Panc1 (cell line): ENCODE measurements around the gene MRPL20. TPM values are rescaled to one million over a fixed set of nuclear protein-coding genes. Genes with fewer than 3 reads are reported as not detected.

Experiments
- ATAC-seq: fragments of 200-7000 bp; cut with Tn5 transposase; 2 replicates; pipeline ENCODE4 v1.9.1; 2020; ENCODE audit warnings: mild to moderate bottlenecking, moderate library complexity
- BruUV-seq: library from RNA; stranded (reverse); fragments of 400-500 nt; replicated peaks from 2 replicates; lab custom pipeline; 2021; lab: Mats Ljungman, UMichigan
- CTCF ChIA-PET: fragments of 300-600 bp; sonication (Branson Sonifier 250); formaldehyde crosslinking; loops from one replicate; lab custom pipeline; 2022; ENCODE audit warnings: antibody characterized with exemption; lab: Charles Lee
- POLR2A ChIA-PET: fragments of 300-600 bp; sonication (Branson Sonifier 250); formaldehyde crosslinking; loops from one replicate; lab custom pipeline; 2022; ENCODE audit warnings: antibody characterized with exemption; lab: Charles Lee
- DNase-seq: peaks from one replicate; pipeline ENCODE4 v3.0.0-alpha.2; 2010; ENCODE audit warnings: low read depth, low spot score
- H3K27ac ChIP-seq: 2 replicates; pipeline ENCODE4 v1.5.1; 2011; ENCODE audit warnings: mild to moderate bottlenecking, low read length, inconsistent platforms
- H3K27me3 ChIP-seq: fragments of 200-500 bp; sonication (Bioruptor generic); 2 replicates; pipeline ENCODE4 v1.6.0; 2014; ENCODE audit warnings: low read length, inconsistent platforms; ENCODE audit not compliant: control insufficient read depth, insufficient read depth
- H3K36me3 ChIP-seq: fragments of 200-500 bp; sonication (Bioruptor generic); 2 replicates; pipeline ENCODE4 v1.5.1; 2014; ENCODE audit warnings: inconsistent platforms, mild to moderate bottlenecking, low read length, moderate library complexity; ENCODE audit not compliant: control insufficient read depth, insufficient read depth
- H3K4me1 ChIP-seq: 2 replicates; pipeline ENCODE4 v1.5.1; 2011; ENCODE audit warnings: inconsistent platforms, mild to moderate bottlenecking, low read length, moderate library complexity; ENCODE audit not compliant: control insufficient read depth, insufficient read depth
- H3K4me3 ChIP-seq, 2 experiments: 2 replicates each; pipeline ENCODE4 v1.5.1; 2011 to 2012; ENCODE audit warnings: low read depth in 2 of 2, low read length in 2 of 2, mild to moderate bottlenecking in 2 of 2, inconsistent platforms in 1 of 2, moderate library complexity in 1 of 2
- H3K9me3 ChIP-seq: fragments of 200-500 bp; sonication (Bioruptor generic); 2 replicates; pipeline ENCODE4 v1.5.1; 2014; ENCODE audit warnings: low read depth, mild to moderate bottlenecking, inconsistent platforms, low read length, moderate library complexity; ENCODE audit not compliant: control insufficient read depth, insufficient read depth
- CTCF ChIP-seq: fragments of 450-650 bp; IDR thresholded peaks from 2 replicates; pipeline ENCODE4 v1.5.1; 2017; ENCODE audit warnings: mild to moderate bottlenecking
- POLR2AphosphoS5 ChIP-seq: IDR thresholded peaks from 2 replicates; pipeline ENCODE4 v1.6.1; 2012; ENCODE audit warnings: mild to moderate bottlenecking, low read depth, low read length, moderate library complexity
- REST ChIP-seq, 2 experiments: IDR thresholded peaks; 2 replicates each; pipeline ENCODE4 v1.6.1; 2011 to 2012; ENCODE audit warnings: low read depth in 2 of 2, control low read depth in 1 of 2, low read length in 1 of 2, mild to moderate bottlenecking in 1 of 2, moderate library complexity in 1 of 2; ENCODE audit not compliant: insufficient read depth in 1 of 2
- SIN3A ChIP-seq: IDR thresholded peaks from 2 replicates; pipeline ENCODE4 v1.6.1; 2012; ENCODE audit warnings: low read depth, mild to moderate bottlenecking, low read length, moderate library complexity, borderline replicate concordance; ENCODE audit not compliant: insufficient read depth
- TCF7L2 ChIP-seq: IDR thresholded peaks from 2 replicates; pipeline ENCODE4 v1.6.1; 2011; ENCODE audit warnings: mild to moderate bottlenecking, low read depth, low read length, inconsistent platforms
- in situ Hi-C: cut with HindIII; loops from 2 replicates; pipeline ENCODE4 v1.10.0; 2016; ENCODE audit warnings: low sequenced_read_pairs, low pct_unique_long_range_greater_than_20kb
- intact Hi-C: fragments of 100-400 bp; cut with micrococcal nuclease; formaldehyde crosslinking; loops from one replicate; pipeline ENCODE4 v1.10.0; 2022; ENCODE audit not compliant: unreplicated experiment
- total RNA-seq: library from RNA; stranded (reverse); gene quantifications from one replicate; pipeline ENCODE4 v1.2.1, GENCODE V29; 2021; ENCODE audit not compliant: unreplicated experiment

MRPL20 gene
- total RNA-seq, 1 experiment from 2014 or later = 196 TPM

GRCh38 chr1:1390675-1391074, 16.4 kb downstream of the MRPL20 start:
- Histone ChIP-seq H3K27ac (no peak overlapping the region), H3K27me3 (no peaks in the 10 kb centered on the region), H3K9me3 (no peaks in the 10 kb centered on the region), H3K36me3 (peaks cover 38% of the 10 kb centered on the region), H3K4me1 (no peaks in the 10 kb centered on the region), H3K4me3 (no peak overlapping the region)
- ATAC-seq = no peak
- POLR2A ChIA-PET = no interaction called here
- no peak for TF ChIP-seq CTCF
- TF ChIP-seq TCF7L2 = no peak
- no peak for TF ChIP-seq REST (IDR thresholded peaks at IDR 0.05; ENCODE audit: insufficient read depth in 1 of 2, low read depth in 2 of 2, low read length in 1 of 2)
- TF ChIP-seq POLR2AphosphoS5 = no peak
- no peak for TF ChIP-seq SIN3A
- intact Hi-C loops (no loop called here), in situ Hi-C loops (no loop called here)
- CTCF ChIA-PET = no interaction called here
- no peak for DNase-seq
- BruUV-seq = no TSS peak

GRCh38 chr1:1388078-1388472, 19.0 kb downstream of the MRPL20 start:
- intact Hi-C loops = no loop called here
- POLR2A ChIA-PET = interaction anchor here (0.7 kb wide), 1 partner anchor 14 kb away, joined by 8 read pairs; no protein-coding TSS in a partner anchor
- in situ Hi-C loops = no loop called here

More at GRCh38 chr1:1388078-1388472, 19.0 kb downstream of the MRPL20 start:
- Histone ChIP-seq H3K4me1 (no peaks in the 10 kb centered on the region), H3K9me3 (no peaks in the 10 kb centered on the region), H3K27me3 (no peaks in the 10 kb centered on the region), H3K27ac (no peak overlapping the region), H3K4me3 (no peak overlapping the region), H3K36me3 (peaks cover 38% of the 10 kb centered on the region)
- TF ChIP-seq SIN3A (no peak), TCF7L2 (no peak), POLR2AphosphoS5 (no peak), REST (IDR thresholded peaks at IDR 0.05; ENCODE audit: insufficient read depth in 1 of 2, low read depth in 2 of 2, low read length in 1 of 2) (no peak), CTCF (no peak)
- DNase-seq (no peak), ATAC-seq (no peak)
- BruUV-seq = no TSS peak
- CTCF ChIA-PET = no interaction called here
